GM23338 (cell line): ENCODE measurements around the gene STIM1. TPM values are rescaled to one million over a fixed set of nuclear protein-coding genes. Genes with fewer than 3 reads are reported as not detected.

ENCODE experiments used
- ATAC-seq: fragments of 200-7000 bp; cut with Tn5 transposase; 3 replicates; pipeline ENCODE4 v1.9.1; 2020
- DNase-seq: peaks from one replicate; pipeline ENCODE4 v3.0.0-alpha.2; 2015; ENCODE audit warnings: low spot score
- H2AFZ ChIP-seq: fragments of 200-600 bp; sonication (generic); 2 replicates; pipeline ENCODE4 v1.8.0; 2016; ENCODE audit warnings: antibody characterized with exemption, mild to moderate bottlenecking, moderate library complexity
- H3F3A ChIP-seq: fragments of 200-600 bp; sonication (generic); replicated peaks from 2 replicates; pipeline ENCODE4 v1.8.0; 2017; ENCODE audit warnings: antibody characterized with exemption, mixed run types, low read depth
- H3K27ac ChIP-seq: fragments of 200-600 bp; sonication (generic); 2 replicates; pipeline ENCODE4 v1.6.1; 2016; ENCODE audit warnings: low read depth
- H3K27me3 ChIP-seq: fragments of 200-600 bp; sonication (generic); 2 replicates; pipeline ENCODE4 v1.8.0; 2016; ENCODE audit warnings: mild to moderate bottlenecking, mixed run types, moderate library complexity; ENCODE audit not compliant: insufficient read depth
- H3K36me3 ChIP-seq: fragments of 200-600 bp; sonication (generic); 2 replicates; pipeline ENCODE4 v1.8.0; 2016; ENCODE audit warnings: mild to moderate bottlenecking; ENCODE audit not compliant: insufficient read depth
- H3K4me1 ChIP-seq: fragments of 200-600 bp; sonication (generic); 2 replicates; pipeline ENCODE4 v1.8.0; 2016; ENCODE audit warnings: mild to moderate bottlenecking, moderate library complexity; ENCODE audit not compliant: insufficient read depth
- H3K4me2 ChIP-seq: fragments of 200-600 bp; sonication (generic); 2 replicates; pipeline ENCODE4 v1.7.1; 2017; ENCODE audit warnings: mixed run types
- H3K4me3 ChIP-seq: fragments of 200-600 bp; sonication (generic); 2 replicates; pipeline ENCODE4 v1.6.1; 2016; ENCODE audit warnings: mixed run types
- H3K79me2 ChIP-seq: fragments of 200-600 bp; sonication (generic); replicated peaks from 2 replicates; pipeline ENCODE4 v1.8.0; 2017; ENCODE audit warnings: mild to moderate bottlenecking; ENCODE audit not compliant: insufficient read depth
- H3K9me2 ChIP-seq: fragments of 200-600 bp; sonication (generic); 2 replicates; pipeline ENCODE4 v1.8.0; 2017; ENCODE audit not compliant: insufficient read depth
- H4K20me1 ChIP-seq: fragments of 200-600 bp; sonication (generic); replicated peaks from 2 replicates; pipeline ENCODE4 v1.8.0; 2017; ENCODE audit warnings: mild to moderate bottlenecking; ENCODE audit not compliant: insufficient read depth
- H3K27ac Mint-ChIP-seq: 2 replicates; pipeline ENCODE4 v1.8.0; 2020; ENCODE audit warnings: inconsistent platforms, mild to moderate bottlenecking, moderate library complexity, mixed read lengths
- H3K27me3 Mint-ChIP-seq: 3 replicates; pipeline ENCODE4 v1.8.0; 2022; ENCODE audit warnings: low read depth, mild to moderate bottlenecking, moderate library complexity, mixed read lengths, inconsistent platforms; ENCODE audit not compliant: insufficient read depth, poor library complexity
- H3K36me3 Mint-ChIP-seq: 3 replicates; pipeline ENCODE4 v1.8.0; 2021; ENCODE audit warnings: low read depth, mild to moderate bottlenecking, inconsistent platforms, moderate library complexity, mixed read lengths
- H3K4me1 Mint-ChIP-seq: 3 replicates; pipeline ENCODE4 v1.8.0; 2020; ENCODE audit warnings: mild to moderate bottlenecking, inconsistent platforms, mixed read lengths
- H3K4me3 Mint-ChIP-seq: 3 replicates; pipeline ENCODE4 v1.8.0; 2021; ENCODE audit warnings: moderate library complexity, mild to moderate bottlenecking, inconsistent platforms, mixed read lengths
- H3K9me3 Mint-ChIP-seq: 3 replicates; pipeline ENCODE4 v1.8.0; 2020; ENCODE audit warnings: moderate library complexity, mild to moderate bottlenecking, inconsistent platforms, mixed read lengths
- CREB1 ChIP-seq: fragments of 250-450 bp; sonication (Bioruptor Pico); IDR thresholded peaks from 2 replicates; pipeline ENCODE4 v1.5.0; 2020; ENCODE audit warnings: low read depth, mild to moderate bottlenecking, moderate library complexity
- EZH2 ChIP-seq: fragments of 200-600 bp; sonication (generic); IDR thresholded peaks from one replicate; pipeline ENCODE4 v1.8.0; 2017; ENCODE audit warnings: antibody characterized with exemption, mild to moderate bottlenecking, low read depth; ENCODE audit not compliant: unreplicated experiment
- JUNB ChIP-seq: IDR thresholded peaks from one replicate; pipeline ENCODE4 v1.6.1; 2016; ENCODE audit warnings: antibody characterized with exemption; ENCODE audit not compliant: unreplicated experiment
- POLR2AphosphoS5 ChIP-seq: IDR thresholded peaks from 2 replicates; pipeline ENCODE4 v1.6.1; 2016; ENCODE audit warnings: antibody characterized with exemption, low read depth
- ZNF114 ChIP-seq: fragments of 250-450 bp; sonication (Bioruptor Pico); IDR thresholded peaks from 2 replicates; pipeline ENCODE4 v1.5.0; 2020; ENCODE audit warnings: mild to moderate bottlenecking, moderate library complexity
- ZNF331 ChIP-seq: fragments of 250-450 bp; sonication (Bioruptor Pico); IDR thresholded peaks from 2 replicates; pipeline ENCODE4 v1.5.0; 2020; ENCODE audit warnings: low read depth, mild to moderate bottlenecking, moderate library complexity
- ZNF462 ChIP-seq: fragments of 250-450 bp; sonication (Bioruptor Pico); IDR thresholded peaks from 2 replicates; pipeline ENCODE4 v1.5.0; 2020; ENCODE audit warnings: mild to moderate bottlenecking, moderate library complexity
- polyA plus RNA-seq: library from polyadenylated mRNA; unstranded; fragments of >200 nt; fragmentation: Nextera tagmentation; extraction: Ambion mirVana; gene quantifications from 2 replicates; pipeline ENCODE4 v1.2.1, GENCODE V29; 2016
- total RNA-seq: library from RNA; depleted of rRNA; stranded (reverse); fragments of >200 nt; shearing (Covaris generic); gene quantifications from 2 replicates; pipeline ENCODE4 v1.2.3, GENCODE V29; 2014
- TF ChIP-seq, protein P1 (sequence below), 2 experiments: fragments of 200-600 bp in 1 of 2; sonication (generic) in 1 of 2; conservative IDR thresholded peaks; 2 replicates each; pipeline versions ENCODE4 v1.5.1 to v1.6.1; 2016 to 2017; ENCODE audit warnings: antibody characterized with exemption in 2 of 2, low read depth in 2 of 2, mild to moderate bottlenecking in 2 of 2, moderate library complexity in 1 of 2

Gene STIM1
- total and polyA plus RNA-seq, 2 experiments from 2014 or later: 3.5 to 14.0 TPM

GRCh38 chr11:3962406-3962840, 107.0 kb downstream of the STIM1 start (continued):
- TF ChIP-seq ZNF462: no peak
- no peak for TF ChIP-seq JUNB
- TF ChIP-seq POLR2AphosphoS5: no peak
- TF ChIP-seq, protein P1, sequence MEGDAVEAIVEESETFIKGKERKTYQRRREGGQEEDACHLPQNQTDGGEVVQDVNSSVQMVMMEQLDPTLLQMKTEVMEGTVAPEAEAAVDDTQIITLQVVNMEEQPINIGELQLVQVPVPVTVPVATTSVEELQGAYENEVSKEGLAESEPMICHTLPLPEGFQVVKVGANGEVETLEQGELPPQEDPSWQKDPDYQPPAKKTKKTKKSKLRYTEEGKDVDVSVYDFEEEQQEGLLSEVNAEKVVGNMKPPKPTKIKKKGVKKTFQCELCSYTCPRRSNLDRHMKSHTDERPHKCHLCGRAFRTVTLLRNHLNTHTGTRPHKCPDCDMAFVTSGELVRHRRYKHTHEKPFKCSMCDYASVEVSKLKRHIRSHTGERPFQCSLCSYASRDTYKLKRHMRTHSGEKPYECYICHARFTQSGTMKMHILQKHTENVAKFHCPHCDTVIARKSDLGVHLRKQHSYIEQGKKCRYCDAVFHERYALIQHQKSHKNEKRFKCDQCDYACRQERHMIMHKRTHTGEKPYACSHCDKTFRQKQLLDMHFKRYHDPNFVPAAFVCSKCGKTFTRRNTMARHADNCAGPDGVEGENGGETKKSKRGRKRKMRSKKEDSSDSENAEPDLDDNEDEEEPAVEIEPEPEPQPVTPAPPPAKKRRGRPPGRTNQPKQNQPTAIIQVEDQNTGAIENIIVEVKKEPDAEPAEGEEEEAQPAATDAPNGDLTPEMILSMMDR (conservative IDR thresholded peaks at IDR 0.05; ENCODE audit: low read depth in 2 of 2): no peak

GRCh38 chr11:3964056-3964455, 108.6 kb downstream of the STIM1 start:
- Histone ChIP-seq H2AFZ (no peak overlapping the region), H3K79me2 (no peaks in the 10 kb centered on the region), H3K36me3 (no peaks in the 10 kb centered on the region), H3K4me3 (no peak overlapping the region), H3K9me2 (no peaks in the 10 kb centered on the region), H3K27ac (no peak overlapping the region), H3K4me2 (no peak overlapping the region), H3K4me1 (no peaks in the 10 kb centered on the region), H3F3A (no peaks in the 10 kb centered on the region), H4K20me1 (no peaks in the 10 kb centered on the region), H3K27me3 (no peaks in the 10 kb centered on the region)
- no peak for DNase-seq
- no peaks in the 10 kb centered on the region for H3K4me1 Mint-ChIP-seq
- no peak overlapping the region for H3K4me3 Mint-ChIP-seq
- no peaks in the 10 kb centered on the region for H3K27me3 Mint-ChIP-seq
- no peak overlapping the region for H3K27ac Mint-ChIP-seq
- no peaks in the 10 kb centered on the region for H3K36me3 Mint-ChIP-seq
- no peak for ATAC-seq
- H3K9me3 Mint-ChIP-seq: no peaks in the 10 kb centered on the region
- TF ChIP-seq JUNB (no peak), ZNF331 (no peak), ZNF462 (no peak), EZH2 (no peak), CREB1 (CRISPR knock-in tag) (no peak), ZNF114 (CRISPR knock-in tag) (no peak)
